ENCODE measurements around the gene TPSB2. TPM values are rescaled to one million over a fixed set of nuclear protein-coding genes. Genes with fewer than 3 reads are reported as not detected.
"Not testable (repeated sequence)": the region's sequence is repeated elsewhere in the genome, so short reads cannot be mapped to it uniquely, and the experiment has no call there.

The TPSB2 gene
- polyA plus RNA-seq, 4 donors = 0.20 to 0.24 (median 0.24) TPM; not detected in 1

DNA sequence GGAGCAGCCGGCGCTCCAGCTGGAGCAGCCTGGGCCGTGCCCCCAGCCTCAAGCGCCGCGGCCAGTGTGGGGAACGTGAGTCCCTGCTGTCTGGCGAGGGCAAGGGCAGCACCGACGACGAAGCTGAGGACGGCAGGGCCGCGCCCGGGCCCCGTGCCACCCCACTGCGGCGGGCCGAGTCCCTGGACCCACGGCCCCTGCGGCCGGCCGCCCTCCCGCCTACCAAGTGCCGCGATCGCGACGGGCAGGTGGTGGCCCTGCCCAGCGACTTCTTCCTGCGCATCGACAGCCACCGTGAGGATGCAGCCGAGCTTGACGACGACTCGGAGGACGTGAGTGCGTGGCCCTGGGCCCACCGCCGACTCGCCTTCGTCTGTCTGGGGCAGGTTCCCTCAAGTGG lies 20.9 kb downstream of the TPSB2 start:
- no peak for DNase-seq (ENCODE audit: low read depth in 4 of 4, low spot score in 2 of 4)

GRCh38 chr16:1208239-1208830 lies 21.6 kb downstream of the TPSB2 start:
- no peak for DNase-seq (ENCODE audit: low read depth in 4 of 4, low spot score in 2 of 4)

- DNase-seq (ENCODE audit: low read depth in 4 of 4, low spot score in 2 of 4) = no peak
Observed at GRCh38 chr16:1206786-1207185, 23.2 kb downstream of the TPSB2 start.

GRCh38 chr16:1206326-1206725 lies 23.7 kb downstream of the TPSB2 start:
- DNase-seq (ENCODE audit: low read depth in 4 of 4, low spot score in 2 of 4) = no peak

DNA sequence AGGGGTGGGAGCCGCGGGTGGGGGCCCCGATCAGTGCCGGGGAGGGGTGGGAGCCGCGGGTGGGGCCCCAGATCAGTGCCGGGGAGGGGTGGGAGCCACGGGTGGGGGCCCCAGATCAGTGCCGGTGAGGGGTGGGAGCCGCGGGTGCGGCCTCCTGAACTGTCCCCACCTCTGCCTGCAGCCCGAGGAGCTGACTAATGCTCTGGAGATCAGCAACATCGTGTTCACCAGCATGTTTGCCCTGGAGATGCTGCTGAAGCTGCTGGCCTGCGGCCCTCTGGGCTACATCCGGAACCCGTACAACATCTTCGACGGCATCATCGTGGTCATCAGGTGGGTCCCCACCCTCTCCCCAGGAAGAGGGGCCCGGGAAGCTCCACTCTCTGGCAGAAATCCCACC lies 25.1 kb downstream of the TPSB2 start:
- DNase-seq (ENCODE audit: low read depth in 4 of 4, low spot score in 2 of 4) = no peak

- no peak for DNase-seq (ENCODE audit: low read depth in 4 of 4, low spot score in 2 of 4)
Observed at GRCh38 chr16:1202274-1202673, 27.7 kb downstream of the TPSB2 start.

DNA sequence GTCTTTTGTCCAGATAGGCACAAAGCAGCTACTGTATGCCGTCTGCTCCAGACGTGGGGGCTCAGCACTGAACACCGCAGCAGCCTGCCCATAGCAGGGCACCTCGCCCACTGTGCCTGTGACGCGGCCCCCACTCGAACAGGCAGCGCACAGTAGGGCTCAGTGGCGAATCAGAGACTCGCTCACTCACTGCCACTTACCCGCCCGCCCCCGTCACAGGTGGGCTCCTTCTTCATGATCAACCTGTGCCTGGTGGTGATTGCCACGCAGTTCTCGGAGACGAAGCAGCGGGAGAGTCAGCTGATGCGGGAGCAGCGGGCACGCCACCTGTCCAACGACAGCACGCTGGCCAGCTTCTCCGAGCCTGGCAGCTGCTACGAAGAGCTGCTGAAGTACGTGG lies 28.5 kb downstream of the TPSB2 start:
- DNase-seq (ENCODE audit: low read depth in 4 of 4, low spot score in 2 of 4) = no peak

- no peak for DNase-seq (ENCODE audit: low read depth in 4 of 4, low spot score in 2 of 4)
Observed at GRCh38 chr16:1200014-1200627, 29.9 kb downstream of the TPSB2 start.

DNA sequence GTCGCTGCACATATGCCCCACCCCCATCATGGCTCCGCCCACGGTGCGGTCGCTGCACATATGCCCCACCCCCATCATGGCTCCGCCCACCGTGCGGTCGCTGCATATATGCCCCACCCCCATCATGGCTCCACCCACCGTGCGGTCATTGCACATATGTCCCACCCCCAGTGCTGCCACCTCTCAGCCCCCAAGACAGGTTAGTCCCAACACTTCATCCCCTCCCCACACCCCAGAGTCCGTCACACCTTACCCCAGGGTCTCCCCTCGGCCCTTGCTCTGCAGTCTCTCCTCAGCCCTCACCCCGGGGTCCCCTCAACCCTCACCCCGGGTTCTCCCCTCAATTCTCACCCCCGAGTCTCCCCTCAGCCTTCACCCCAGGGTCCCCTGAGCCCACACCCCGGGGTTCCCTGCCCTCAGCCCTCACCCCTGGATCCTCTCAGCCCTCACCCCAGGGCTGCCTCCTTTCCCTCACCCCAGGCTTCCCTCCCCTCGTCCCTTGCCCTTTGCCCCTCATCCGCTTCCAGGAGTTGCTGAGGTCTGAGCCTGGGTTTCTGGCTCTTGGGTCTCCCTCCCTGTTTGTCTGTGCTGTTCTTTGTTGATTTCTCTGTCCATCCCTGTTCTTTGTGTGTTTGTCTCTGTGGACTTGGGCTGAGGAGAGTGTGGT lies 30.5 kb downstream of the TPSB2 start:
- DNase-seq (ENCODE audit: low read depth in 4 of 4, low spot score in 2 of 4) = no peak

DNA sequence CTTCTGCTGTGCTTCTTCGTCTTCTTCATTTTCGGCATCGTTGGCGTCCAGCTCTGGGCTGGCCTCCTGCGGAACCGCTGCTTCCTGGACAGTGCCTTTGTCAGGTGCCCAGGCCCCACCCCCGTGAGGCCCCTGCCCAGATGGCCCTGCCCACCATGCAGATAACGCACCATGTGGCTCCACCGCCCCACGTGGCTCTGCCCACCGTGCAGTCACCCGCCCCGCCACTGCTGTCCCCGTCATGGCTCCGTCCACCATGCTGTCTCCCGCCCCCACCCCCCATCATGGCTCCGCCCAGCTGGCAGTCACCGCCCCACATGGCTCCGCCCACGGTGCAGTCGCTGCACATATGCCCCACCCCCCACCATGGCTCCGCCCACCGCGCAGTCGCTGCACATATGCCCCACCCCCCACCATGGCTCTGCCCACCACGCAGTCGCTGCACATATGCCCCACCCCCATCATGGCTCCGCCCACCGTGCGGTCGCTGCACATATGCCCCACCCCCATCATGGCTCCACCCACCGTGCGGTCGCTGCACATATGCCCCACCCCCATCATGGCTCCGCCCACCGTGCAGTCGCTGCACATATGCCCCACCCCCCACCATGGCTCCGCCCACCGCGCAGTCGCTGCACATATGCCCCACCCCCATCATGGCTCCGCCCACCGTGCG lies 31.2 kb downstream of the TPSB2 start:
- DNase-seq (ENCODE audit: low read depth in 4 of 4, low spot score in 2 of 4) = not testable (repeated sequence)

- DNase-seq (ENCODE audit: low read depth in 4 of 4, low spot score in 2 of 4) = no peak
Observed at GRCh38 chr16:1198194-1198593, 31.8 kb downstream of the TPSB2 start.

DNA sequence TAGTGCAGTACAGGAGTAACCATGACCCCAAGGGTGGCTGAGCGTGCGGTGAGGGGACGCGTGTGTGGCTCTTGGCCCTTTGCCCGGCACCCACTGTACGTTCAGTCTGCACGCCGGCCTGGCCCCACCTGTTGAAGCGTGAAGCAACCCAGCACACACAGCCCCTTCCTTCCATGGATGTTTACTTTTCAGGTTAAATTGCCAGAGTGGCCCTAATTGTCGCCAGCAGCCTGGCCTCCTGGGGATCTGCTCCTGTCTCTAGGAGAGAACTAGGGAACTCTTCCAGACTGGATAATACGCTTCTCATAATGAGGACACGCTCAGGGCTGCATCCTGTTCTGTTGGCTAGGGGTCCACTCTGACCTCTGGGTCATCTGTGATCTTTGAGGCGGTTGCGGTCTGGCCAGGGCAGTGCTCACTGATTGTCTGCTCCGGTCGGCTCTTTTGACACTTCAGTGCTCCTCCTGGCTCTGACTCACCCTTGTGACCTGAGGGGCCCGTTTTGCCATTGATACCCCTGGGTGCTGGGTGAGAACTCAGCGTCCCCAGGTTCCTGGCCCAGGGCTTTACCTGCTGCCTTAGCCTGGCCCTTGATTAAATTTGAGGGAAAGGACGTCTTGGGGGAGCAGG lies 32.6 kb downstream of the TPSB2 start:
- no peak for DNase-seq (ENCODE audit: low read depth in 4 of 4, low spot score in 2 of 4)

- no peak for DNase-seq (ENCODE audit: low read depth in 4 of 4, low spot score in 2 of 4)
Observed at GRCh38 chr16:1196494-1196893, 33.5 kb downstream of the TPSB2 start.

GRCh38 chr16:1195393-1195666 lies 34.7 kb downstream of the TPSB2 start:
- DNase-seq (ENCODE audit: low read depth in 4 of 4, low spot score in 2 of 4) = no peak

GRCh38 chr16:1194665-1195392 lies 35.2 kb downstream of the TPSB2 start:
- no peak for DNase-seq (ENCODE audit: low read depth in 4 of 4, low spot score in 2 of 4)

GRCh38 chr16:1193825-1194581 lies 36.0 kb downstream of the TPSB2 start:
- no peak for DNase-seq (ENCODE audit: low read depth in 4 of 4, low spot score in 2 of 4)

GRCh38 chr16:1193143-1193824 lies 36.7 kb downstream of the TPSB2 start:
- no peak for DNase-seq (ENCODE audit: low read depth in 4 of 4, low spot score in 2 of 4)

DNA sequence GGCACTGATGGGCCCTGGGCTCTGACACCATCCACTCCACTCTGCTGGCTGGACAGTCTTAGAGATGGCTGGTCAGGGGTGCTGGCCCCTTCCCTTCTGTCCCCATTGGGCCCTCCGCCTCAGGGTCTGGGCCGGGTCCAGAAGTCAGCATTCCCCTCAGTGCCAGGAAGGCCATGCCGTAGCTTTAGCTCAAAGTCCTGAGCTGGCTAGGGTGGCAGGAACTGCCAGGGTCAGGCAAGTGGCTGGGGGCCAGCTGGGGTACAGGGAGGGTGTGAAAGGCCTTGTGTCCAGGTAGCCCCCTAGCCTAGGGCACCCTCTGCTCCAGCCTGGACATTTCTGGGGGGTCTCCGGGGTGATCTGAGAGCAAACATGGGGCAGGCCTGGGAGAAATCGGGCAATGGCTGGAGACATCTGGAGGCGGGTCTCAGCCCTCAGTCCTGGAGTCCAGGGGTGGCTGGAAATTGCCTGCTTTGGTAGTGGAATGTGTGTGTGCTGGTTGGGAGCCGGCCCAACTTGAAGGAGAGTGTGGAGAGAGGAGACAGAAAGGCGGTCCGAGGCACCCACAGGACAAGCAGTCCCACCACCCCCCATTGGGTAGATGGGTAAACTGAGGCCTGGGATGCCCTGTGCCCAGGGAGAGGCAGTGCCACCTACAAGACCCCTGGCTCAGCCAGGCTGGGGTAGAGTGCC lies 37.5 kb downstream of the TPSB2 start:
- no peak for DNase-seq (ENCODE audit: low read depth in 4 of 4, low spot score in 2 of 4)

DNA sequence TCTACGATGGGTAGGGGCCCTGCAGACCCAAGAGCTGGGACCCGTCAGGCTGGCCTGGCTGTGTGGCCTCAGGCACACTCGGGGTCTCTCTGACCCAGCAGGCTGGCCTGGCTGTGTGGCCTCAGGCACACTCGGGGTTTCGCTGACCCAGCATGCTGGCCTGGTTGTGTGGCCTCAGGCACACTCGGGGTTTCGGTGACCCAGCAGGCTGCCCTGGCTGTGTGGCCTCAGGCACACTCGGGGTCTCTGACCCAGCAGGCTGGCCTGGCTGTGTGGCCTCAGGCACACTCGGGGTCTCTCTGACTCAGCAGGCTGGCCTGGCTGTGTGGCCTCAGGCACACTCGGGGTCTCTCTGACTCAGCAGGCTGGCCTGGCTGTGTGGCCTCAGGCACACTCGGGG lies 39.2 kb downstream of the TPSB2 start:
- DNase-seq (ENCODE audit: low read depth in 4 of 4, low spot score in 2 of 4) = not testable (repeated sequence)

Data from left renal cortex interstitium (tissue), 4 donors.